AG04449 (cell line): ENCODE results near the gene CGREF1.
A peak's percentile ranks its signal among the peaks of the same experiment; 100 is the strongest.

ENCODE experiments used
- CTCF ChIA-PET: fragments of 350-600 bp; formaldehyde crosslinking; extraction: SDS; loops from one replicate; lab custom pipeline; 2021; ENCODE audit warnings: antibody characterized with exemption; lab: Yijun Ruan, JAX
- POLR2A ChIA-PET: fragments of 400-600, 350-600 bp; formaldehyde crosslinking; extraction: SDS; loops from one replicate; lab custom pipeline; 2020; ENCODE audit warnings: antibody characterized with exemption, inconsistent platforms; lab: Yijun Ruan, JAX
- DNase-seq: peaks from one replicate; pipeline ENCODE4 v3.0.0-alpha.2; 2010; ENCODE audit warnings: low read depth, low spot score
- H3K4me3 ChIP-seq: 2 replicates; pipeline ENCODE4 v1.5.1; 2011; ENCODE audit warnings: low read depth, mild to moderate bottlenecking, control low read depth, low read length
- TF ChIP-seq, protein P1 (sequence below): IDR thresholded peaks from one replicate; pipeline ENCODE4 v1.5.1; 2011; ENCODE audit warnings: mild to moderate bottlenecking, moderate library complexity, low read length, control low read depth, inconsistent platforms; ENCODE audit not compliant: insufficient read depth; ENCODE audit errors: missing control alignments

CGREF1 gene

DNA sequence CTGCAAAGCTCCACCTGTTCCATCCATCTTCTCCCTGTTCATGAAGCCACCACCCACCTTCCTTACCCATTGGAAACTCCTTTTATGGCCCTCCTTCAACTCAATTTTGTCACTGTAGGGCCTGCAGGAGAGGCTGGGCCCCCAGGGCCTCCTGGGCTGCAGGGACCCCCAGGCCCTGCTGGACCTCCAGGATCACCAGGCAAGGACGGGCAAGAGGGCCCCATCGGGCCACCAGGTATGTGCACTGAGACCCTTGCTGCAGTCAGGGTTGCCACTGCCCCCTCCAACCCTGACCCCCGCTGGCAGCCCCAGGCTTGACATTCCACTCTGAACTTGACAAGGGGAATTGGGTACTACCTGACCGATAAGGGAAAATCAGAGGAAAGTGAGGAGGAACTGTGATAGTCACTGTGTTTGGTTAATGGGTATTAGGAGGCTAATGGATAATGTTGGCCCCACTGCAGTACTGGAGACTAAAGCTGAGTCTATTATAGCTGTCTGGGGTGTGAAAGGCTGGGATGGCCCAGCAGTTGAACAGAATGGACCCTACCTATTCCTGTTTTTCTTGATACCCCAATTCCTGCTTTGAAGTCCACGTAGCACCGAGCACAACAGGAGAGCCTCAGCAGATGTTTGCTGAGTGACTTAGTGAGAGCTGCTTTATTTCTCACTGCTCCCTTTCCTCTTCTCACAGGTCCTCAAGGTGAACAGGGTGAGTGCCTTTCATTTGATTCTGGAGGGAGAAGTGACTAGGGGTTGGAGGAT, 34.4 kb downstream of the CGREF1 start:
- DNase-seq: no peak
- POLR2A ChIA-PET: interaction anchor here (4.6 kb wide), 1 partner anchor 13 kb away, joined by 28 read pairs; the partner anchor contains the start of gene OST4
- no peak overlapping the region for H3K4me3 ChIP-seq
- CTCF ChIA-PET: interaction anchor here (0.6 to 10.3 kb wide), 15 partner anchors 8 to 533 kb away, joined by 3 to 73 read pairs (median 5); partner anchors contain the start of genes AGBL5 and TMEM214
- TF ChIP-seq, protein P1, sequence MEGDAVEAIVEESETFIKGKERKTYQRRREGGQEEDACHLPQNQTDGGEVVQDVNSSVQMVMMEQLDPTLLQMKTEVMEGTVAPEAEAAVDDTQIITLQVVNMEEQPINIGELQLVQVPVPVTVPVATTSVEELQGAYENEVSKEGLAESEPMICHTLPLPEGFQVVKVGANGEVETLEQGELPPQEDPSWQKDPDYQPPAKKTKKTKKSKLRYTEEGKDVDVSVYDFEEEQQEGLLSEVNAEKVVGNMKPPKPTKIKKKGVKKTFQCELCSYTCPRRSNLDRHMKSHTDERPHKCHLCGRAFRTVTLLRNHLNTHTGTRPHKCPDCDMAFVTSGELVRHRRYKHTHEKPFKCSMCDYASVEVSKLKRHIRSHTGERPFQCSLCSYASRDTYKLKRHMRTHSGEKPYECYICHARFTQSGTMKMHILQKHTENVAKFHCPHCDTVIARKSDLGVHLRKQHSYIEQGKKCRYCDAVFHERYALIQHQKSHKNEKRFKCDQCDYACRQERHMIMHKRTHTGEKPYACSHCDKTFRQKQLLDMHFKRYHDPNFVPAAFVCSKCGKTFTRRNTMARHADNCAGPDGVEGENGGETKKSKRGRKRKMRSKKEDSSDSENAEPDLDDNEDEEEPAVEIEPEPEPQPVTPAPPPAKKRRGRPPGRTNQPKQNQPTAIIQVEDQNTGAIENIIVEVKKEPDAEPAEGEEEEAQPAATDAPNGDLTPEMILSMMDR: no peak

DNA sequence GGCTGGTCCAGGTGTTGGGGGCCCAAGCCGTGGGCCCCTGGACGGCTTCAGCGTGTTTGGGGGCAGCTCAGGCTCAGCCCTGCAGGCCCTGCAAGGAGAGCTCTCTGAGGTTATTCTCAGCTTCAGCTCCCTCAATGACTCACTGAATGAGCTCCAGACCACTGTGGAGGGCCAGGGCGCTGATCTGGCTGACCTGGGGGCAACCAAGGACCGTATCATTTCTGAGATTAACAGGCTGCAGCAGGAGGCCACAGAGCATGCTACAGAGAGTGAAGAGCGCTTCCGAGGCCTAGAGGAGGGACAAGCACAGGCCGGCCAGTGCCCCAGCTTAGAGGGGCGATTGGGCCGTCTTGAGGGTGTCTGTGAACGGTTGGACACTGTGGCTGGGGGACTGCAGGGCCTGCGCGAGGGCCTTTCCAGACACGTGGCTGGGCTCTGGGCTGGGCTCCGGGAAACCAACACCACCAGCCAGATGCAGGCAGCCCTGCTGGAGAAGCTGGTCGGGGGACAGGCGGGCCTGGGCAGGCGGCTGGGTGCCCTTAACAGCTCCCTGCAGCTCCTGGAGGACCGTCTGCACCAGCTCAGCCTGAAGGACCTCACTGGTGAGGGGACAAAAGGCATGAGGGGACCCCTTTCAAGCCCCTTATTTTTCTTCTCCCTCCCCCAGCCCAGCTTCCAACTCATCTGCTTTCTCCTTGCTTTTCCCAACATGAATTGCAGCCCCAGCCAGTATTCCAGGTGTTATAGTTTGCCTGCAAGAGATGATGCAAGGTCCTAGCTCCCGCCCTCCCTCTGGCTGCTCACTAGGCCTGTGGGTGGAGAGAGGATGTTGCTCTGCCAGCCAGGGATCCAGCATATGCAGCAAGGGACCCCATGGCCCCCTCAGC, 35.3 kb downstream of the CGREF1 start:
- ChIA-PET POLR2A (interaction anchor here (1.3 to 4.6 kb wide), 2 partner anchors 12 to 33 kb away, joined by 5 to 28 read pairs; partner anchors contain the start of gene OST4), CTCF (interaction anchor here (0.6 to 10.3 kb wide), 12 partner anchors 10 to 197 kb away, joined by 3 to 73 read pairs (median 4); partner anchors contain the start of gene AGBL5)
- TF ChIP-seq, protein P1: no peak
- no peak for DNase-seq
- no peak overlapping the region for H3K4me3 ChIP-seq

DNA sequence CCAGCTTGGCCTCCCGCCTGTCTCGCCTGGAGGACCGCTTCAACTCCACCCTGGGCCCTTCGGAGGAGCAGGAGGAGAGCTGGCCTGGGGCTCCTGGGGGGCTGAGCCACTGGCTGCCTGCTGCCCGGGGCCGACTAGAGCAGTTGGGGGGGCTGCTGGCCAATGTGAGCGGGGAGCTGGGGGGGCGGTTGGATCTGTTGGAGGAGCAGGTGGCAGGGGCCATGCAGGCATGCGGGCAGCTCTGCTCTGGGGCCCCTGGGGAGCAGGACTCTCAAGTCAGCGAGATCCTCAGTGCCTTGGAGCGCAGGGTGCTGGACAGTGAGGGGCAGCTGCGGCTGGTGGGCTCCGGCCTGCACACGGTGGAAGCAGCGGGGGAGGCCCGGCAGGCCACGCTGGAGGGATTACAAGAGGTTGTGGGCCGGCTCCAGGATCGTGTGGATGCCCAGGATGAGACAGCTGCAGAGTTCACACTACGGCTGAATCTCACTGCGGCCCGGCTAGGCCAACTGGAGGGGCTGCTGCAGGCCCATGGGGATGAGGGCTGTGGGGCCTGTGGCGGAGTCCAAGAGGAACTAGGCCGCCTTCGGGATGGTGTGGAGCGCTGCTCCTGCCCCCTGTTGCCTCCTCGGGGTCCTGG, 36.0 kb downstream of the CGREF1 start:
- DNase-seq: no peak
- no peak overlapping the region for H3K4me3 ChIP-seq
- ChIA-PET CTCF (interaction anchor here (1.0 to 10.3 kb wide), 10 partner anchors 9 to 121 kb away, joined by 3 to 73 read pairs (median 10); partner anchors contain the start of gene AGBL5), POLR2A (interaction anchor here (1.0 to 4.6 kb wide), 3 partner anchors 10 to 32 kb away, joined by 3 to 28 read pairs (median 5); partner anchors contain the start of gene OST4)
- TF ChIP-seq, protein P1: no peak

DNA sequence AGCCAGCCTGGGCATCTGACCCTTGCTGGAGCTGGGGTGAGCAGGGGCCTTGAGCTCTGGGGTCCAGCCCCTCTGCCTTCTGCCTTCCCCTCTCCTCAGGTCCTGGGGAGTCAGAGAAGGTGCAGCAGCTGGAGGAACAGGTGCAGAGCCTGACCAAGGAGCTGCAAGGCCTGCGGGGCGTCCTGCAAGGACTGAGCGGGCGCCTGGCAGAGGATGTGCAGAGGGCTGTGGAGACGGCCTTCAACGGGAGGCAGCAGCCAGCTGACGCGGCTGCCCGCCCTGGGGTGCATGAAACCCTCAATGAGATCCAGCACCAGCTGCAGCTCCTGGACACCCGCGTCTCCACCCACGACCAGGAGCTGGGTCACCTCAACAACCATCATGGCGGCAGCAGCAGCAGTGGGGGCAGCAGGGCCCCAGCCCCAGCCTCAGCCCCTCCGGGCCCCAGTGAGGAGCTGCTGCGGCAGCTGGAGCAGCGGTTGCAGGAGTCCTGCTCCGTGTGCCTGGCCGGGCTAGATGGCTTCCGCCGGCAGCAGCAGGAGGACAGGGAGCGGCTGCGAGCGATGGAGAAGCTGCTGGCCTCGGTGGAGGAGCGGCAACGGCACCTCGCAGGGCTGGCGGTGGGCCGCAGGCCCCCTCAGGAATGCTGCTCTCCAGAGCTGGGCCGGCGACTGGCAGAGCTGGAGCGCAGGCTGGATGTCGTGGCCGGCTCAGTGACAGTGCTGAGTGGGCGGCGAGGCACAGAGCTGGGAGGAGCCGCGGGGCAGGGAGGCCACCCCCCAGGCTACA, 36.8 kb downstream of the CGREF1 start:
- CTCF ChIA-PET: interaction anchor here (0.7 to 10.3 kb wide), 11 partner anchors 9 to 236 kb away, joined by 3 to 73 read pairs (median 7); partner anchors contain the start of gene AGBL5
- DNase-seq: no peak
- POLR2A ChIA-PET: interaction anchor here (1.0 to 4.6 kb wide), 4 partner anchors 10 to 32 kb away, joined by 3 to 28 read pairs (median 10); partner anchors contain the start of genes AGBL5 and OST4
- TF ChIP-seq, protein P1: no peak
- H3K4me3 ChIP-seq: no peak overlapping the region

DNA sequence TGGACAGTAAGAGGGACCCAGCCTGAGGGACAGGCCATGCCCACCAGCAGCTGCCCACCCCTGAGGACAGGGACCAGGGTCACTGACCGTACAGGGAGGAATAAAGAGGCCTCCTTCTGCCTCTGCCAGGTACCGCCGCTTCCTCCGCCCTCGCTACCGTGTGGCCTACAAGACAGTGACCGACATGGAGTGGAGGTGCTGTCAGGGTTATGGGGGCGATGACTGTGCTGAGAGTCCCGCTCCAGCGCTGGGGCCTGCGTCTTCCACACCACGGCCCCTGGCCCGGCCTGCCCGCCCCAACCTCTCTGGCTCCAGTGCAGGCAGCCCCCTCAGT, 38.4 kb downstream of the CGREF1 start:
- peak overlapping the region; percentile 95 for H3K4me3 ChIP-seq
- ChIA-PET CTCF (interaction anchor here (0.9 to 10.3 kb wide), 22 partner anchors 8 to 234 kb away, joined by 3 to 73 read pairs (median 4); partner anchors contain the start of gene OST4), POLR2A (interaction anchor here (0.9 to 4.6 kb wide), 5 partner anchors 9 to 30 kb away, joined by 3 to 28 read pairs (median 15); partner anchors contain the start of genes AGBL5 and OST4)
- no peak for DNase-seq
- TF ChIP-seq, protein P1: no peak
